ENCODE measurements around the gene FARS2.

DNA sequence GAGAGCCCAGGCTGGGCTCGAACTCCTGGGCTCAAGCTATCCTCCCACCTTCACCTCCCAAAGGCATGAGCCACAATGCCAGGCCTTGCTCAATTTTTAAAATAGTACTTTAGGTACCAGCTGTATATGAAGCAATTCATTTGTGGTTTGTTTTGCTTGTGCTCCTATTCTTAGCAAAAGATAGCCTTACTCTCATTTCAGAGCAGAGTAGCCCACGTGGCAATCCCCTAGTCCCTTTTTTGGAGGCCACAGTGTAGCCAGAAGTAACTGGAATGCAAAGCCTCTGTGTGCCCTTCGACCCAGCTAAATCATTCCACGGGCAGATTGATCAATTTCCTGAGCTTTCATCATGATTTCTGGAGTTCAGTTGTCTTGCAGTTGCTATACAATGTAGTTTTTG, 373.2 kb downstream of the FARS2 start:
- no peak for TF ChIP-seq POLR2AphosphoS5 (IDR thresholded peaks at IDR 0.05)
- no peak for TF ChIP-seq EP300 (IDR thresholded peaks at IDR 0.05)
- TF ChIP-seq CTCF (IDR thresholded peaks at IDR 0.05), result no peak
- no peak for TF ChIP-seq POLR2A (IDR thresholded peaks at IDR 0.05)
